DOHH2 (cell line): Measurements from ENCODE around the gene DMD.

Experiments used
- H3F3A ChIP-seq: fragments of 200-600 bp; sonication (generic), shearing (Covaris generic); 2 replicates; pipeline ENCODE4 v1.6.0; 2016; ENCODE audit warnings: antibody characterized with exemption, mild to moderate bottlenecking; ENCODE audit not compliant: control insufficient read depth, insufficient read depth
- H3K27ac ChIP-seq: fragments of 200-600 bp; sonication (generic); 2 replicates; pipeline ENCODE4 v1.5.1; 2014; ENCODE audit warnings: low read depth, mild to moderate bottlenecking, low read length, moderate library complexity
- H3K27me3 ChIP-seq: fragments of 200-600 bp; sonication (generic); 2 replicates; pipeline ENCODE4 v1.6.1; 2014; ENCODE audit warnings: mild to moderate bottlenecking, low read length, mixed read lengths; ENCODE audit not compliant: control insufficient read depth
- H3K36me3 ChIP-seq: fragments of 200-600 bp; sonication (generic); 2 replicates; pipeline ENCODE4 v1.6.1; 2014; ENCODE audit warnings: mild to moderate bottlenecking, low read length, moderate library complexity, mixed read lengths; ENCODE audit not compliant: control insufficient read depth
- H3K4me1 ChIP-seq: fragments of 200-600 bp; sonication (generic); 2 replicates; pipeline ENCODE4 v1.6.1; 2014; ENCODE audit warnings: mild to moderate bottlenecking, low read length, mixed read lengths; ENCODE audit not compliant: control insufficient read depth
- H3K4me2 ChIP-seq: fragments of 200-600 bp; sonication (generic); 2 replicates; pipeline ENCODE4 v1.6.0; 2014; ENCODE audit warnings: mild to moderate bottlenecking, low read length, moderate library complexity
- H3K4me3 ChIP-seq: fragments of 200-600 bp; sonication (generic); 2 replicates; pipeline ENCODE4 v1.5.1; 2014; ENCODE audit warnings: mild to moderate bottlenecking, low read length, mixed read lengths
- H3K79me2 ChIP-seq: fragments of 200-600 bp; sonication (generic); 2 replicates; pipeline ENCODE4 v1.6.1; 2014; ENCODE audit warnings: mild to moderate bottlenecking, low read length, mixed read lengths; ENCODE audit not compliant: control insufficient read depth
- H3K9me2 ChIP-seq: fragments of 200-600 bp; sonication (generic); replicated peaks from 2 replicates; pipeline ENCODE4 v1.6.1; 2014; ENCODE audit warnings: mild to moderate bottlenecking, low read length, mixed read lengths; ENCODE audit not compliant: control insufficient read depth
- H3K9me3 ChIP-seq: fragments of 200-600 bp; sonication (generic); 2 replicates; pipeline ENCODE4 v1.6.1; 2014; ENCODE audit warnings: antibody characterized with exemption, low read length, mixed read lengths; ENCODE audit not compliant: control insufficient read depth, insufficient read depth
- H4K20me1 ChIP-seq: fragments of 200-600 bp; sonication (generic); 2 replicates; pipeline ENCODE4 v1.6.0; 2014; ENCODE audit warnings: low read depth, mild to moderate bottlenecking, antibody characterized with exemption, low read length, moderate library complexity; ENCODE audit not compliant: control insufficient read depth, insufficient read depth
- EZH2phosphoT487 ChIP-seq: fragments of 200-600 bp; sonication (generic); IDR thresholded peaks from 2 replicates; pipeline ENCODE4 v1.6.1; 2017; ENCODE audit warnings: borderline replicate concordance, mild to moderate bottlenecking, antibody characterized with exemption, low read length, moderate library complexity, mixed read lengths
- TF ChIP-seq, protein P1 (sequence below): fragments of 200-600 bp; sonication (generic); IDR thresholded peaks from one replicate; pipeline ENCODE4 v1.5.1; 2014; ENCODE audit warnings: antibody characterized with exemption, mild to moderate bottlenecking, low read depth, low read length; ENCODE audit not compliant: poor library complexity, severe bottlenecking

The DMD gene

GRCh38 chrX:31117266-31117665 is 2094.1 kb downstream of the DMD start:
- H3K9me2 ChIP-seq, result no peaks in the 10 kb centered on the region
- H3K9me3 ChIP-seq, result no peaks in the 10 kb centered on the region
- no peak overlapping the region for H3K4me3 ChIP-seq
- H3K79me2 ChIP-seq, result no peaks in the 10 kb centered on the region
- H3K27me3 ChIP-seq, result no peaks in the 10 kb centered on the region
- TF ChIP-seq EZH2phosphoT487, result no peak
- TF ChIP-seq, protein P1, sequence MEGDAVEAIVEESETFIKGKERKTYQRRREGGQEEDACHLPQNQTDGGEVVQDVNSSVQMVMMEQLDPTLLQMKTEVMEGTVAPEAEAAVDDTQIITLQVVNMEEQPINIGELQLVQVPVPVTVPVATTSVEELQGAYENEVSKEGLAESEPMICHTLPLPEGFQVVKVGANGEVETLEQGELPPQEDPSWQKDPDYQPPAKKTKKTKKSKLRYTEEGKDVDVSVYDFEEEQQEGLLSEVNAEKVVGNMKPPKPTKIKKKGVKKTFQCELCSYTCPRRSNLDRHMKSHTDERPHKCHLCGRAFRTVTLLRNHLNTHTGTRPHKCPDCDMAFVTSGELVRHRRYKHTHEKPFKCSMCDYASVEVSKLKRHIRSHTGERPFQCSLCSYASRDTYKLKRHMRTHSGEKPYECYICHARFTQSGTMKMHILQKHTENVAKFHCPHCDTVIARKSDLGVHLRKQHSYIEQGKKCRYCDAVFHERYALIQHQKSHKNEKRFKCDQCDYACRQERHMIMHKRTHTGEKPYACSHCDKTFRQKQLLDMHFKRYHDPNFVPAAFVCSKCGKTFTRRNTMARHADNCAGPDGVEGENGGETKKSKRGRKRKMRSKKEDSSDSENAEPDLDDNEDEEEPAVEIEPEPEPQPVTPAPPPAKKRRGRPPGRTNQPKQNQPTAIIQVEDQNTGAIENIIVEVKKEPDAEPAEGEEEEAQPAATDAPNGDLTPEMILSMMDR, result no peak
- H3K36me3 ChIP-seq, result no peaks in the 10 kb centered on the region
- H3K4me2 ChIP-seq, result no peak overlapping the region
- no peaks in the 10 kb centered on the region for H3F3A ChIP-seq
- H4K20me1 ChIP-seq, result no peaks in the 10 kb centered on the region
- no peak overlapping the region for H3K27ac ChIP-seq
- no peaks in the 10 kb centered on the region for H3K4me1 ChIP-seq

DNA sequence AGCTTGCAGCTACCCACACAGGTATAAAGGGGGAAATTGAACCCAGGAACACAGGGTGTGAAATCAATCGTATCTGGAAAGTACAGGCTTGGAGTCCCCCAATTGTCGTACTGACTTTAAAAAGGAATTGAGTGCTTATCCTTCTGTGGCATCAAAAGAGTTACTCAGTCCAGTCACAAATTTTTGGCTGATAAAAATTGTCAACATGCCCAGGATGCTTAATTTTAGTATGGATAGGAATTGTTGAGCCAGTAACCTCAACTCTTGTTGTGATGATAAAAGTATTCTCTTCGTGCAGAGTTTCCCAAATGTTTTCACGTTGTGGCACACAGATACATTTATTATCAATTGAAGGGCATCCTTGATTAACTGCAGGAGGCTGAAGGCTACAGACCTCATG is 2096.0 kb downstream of the DMD start:
- Histone ChIP-seq H3K27me3 (no peaks in the 10 kb centered on the region), H3K9me2 (no peaks in the 10 kb centered on the region), H3K4me1 (no peaks in the 10 kb centered on the region), H3K79me2 (no peaks in the 10 kb centered on the region), H3K4me2 (no peak overlapping the region), H3K4me3 (no peak overlapping the region), H3F3A (no peaks in the 10 kb centered on the region), H3K9me3 (no peaks in the 10 kb centered on the region), H4K20me1 (no peaks in the 10 kb centered on the region), H3K27ac (no peak overlapping the region), H3K36me3 (no peaks in the 10 kb centered on the region)
- TF ChIP-seq EZH2phosphoT487, result no peak
- TF ChIP-seq, protein P1, result no peak

DNA sequence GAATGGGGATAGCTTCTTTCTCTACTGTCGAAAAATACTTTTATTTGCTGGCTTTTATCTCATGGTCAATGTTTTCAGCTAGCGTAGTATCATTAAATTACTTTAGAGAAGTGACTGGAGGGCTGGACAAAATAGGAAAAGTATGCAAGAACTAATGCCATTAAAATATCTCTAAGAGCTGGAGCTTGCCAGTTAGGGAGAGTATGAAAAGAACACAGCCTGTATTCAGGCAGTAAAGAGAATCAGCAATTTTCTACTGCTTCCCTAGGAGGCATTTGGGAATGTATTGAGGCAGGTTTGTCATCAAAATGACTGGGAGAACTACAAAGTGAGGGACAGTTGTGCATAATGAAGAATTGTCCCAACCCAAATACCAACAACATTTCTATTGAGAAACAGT is 2096.5 kb downstream of the DMD start:
- no peaks in the 10 kb centered on the region for H3K36me3 ChIP-seq
- no peak overlapping the region for H3K4me2 ChIP-seq
- H3K9me2 ChIP-seq, result no peaks in the 10 kb centered on the region
- H3F3A ChIP-seq, result no peaks in the 10 kb centered on the region
- H3K4me3 ChIP-seq, result no peak overlapping the region
- no peak overlapping the region for H3K27ac ChIP-seq
- H3K79me2 ChIP-seq, result no peaks in the 10 kb centered on the region
- H3K9me3 ChIP-seq, result no peaks in the 10 kb centered on the region
- TF ChIP-seq, protein P1, result no peak
- no peak for TF ChIP-seq EZH2phosphoT487
- no peaks in the 10 kb centered on the region for H4K20me1 ChIP-seq
- no peaks in the 10 kb centered on the region for H3K4me1 ChIP-seq
- no peaks in the 10 kb centered on the region for H3K27me3 ChIP-seq
